ENCODE measurements around the gene ZNF436.

GRCh38 chr1:23396380-23396779, 26.7 kb upstream of the ZNF436 start:
- no peak for TF ChIP-seq POLR2A (IDR thresholded peaks at IDR 0.05; ENCODE audit: extremely low read depth, insufficient read length)
- TF ChIP-seq CTCF (IDR thresholded peaks at IDR 0.05; ENCODE audit: low read depth, low read length): no peak
- TF ChIP-seq MAX (IDR thresholded peaks at IDR 0.05; ENCODE audit: low read depth, low read length): no peak

Measured in NB4 (cell line).